Activated T-cell treated with anti-CD3 and anti-CD28 coated beads, Interleukin-2, amount 50 U/mL, for 4 hours (primary cell): ENCODE results near the gene PRDX2. TPM values are rescaled to one million over a fixed set of nuclear protein-coding genes. Genes with fewer than 3 reads are reported as not detected.

ENCODE experiments used
- ATAC-seq, 2 donors: fragments of 200-7000 bp; cut with Tn5 transposase; one replicate each; pipeline ENCODE4 v1.10.0; 2021
- DNase-seq: peaks from one replicate; pipeline ENCODE4 v3.0.0-alpha.2; 2020
- H3K27me3 Mint-ChIP-seq: one replicate; pipeline ENCODE4 v1.8.0; 2021; ENCODE audit warnings: low read depth, mixed read lengths
- H3K36me3 Mint-ChIP-seq: one replicate; pipeline ENCODE4 v1.8.0; 2022; ENCODE audit warnings: mixed read lengths; ENCODE audit not compliant: insufficient read depth
- H3K4me1 Mint-ChIP-seq: one replicate; pipeline ENCODE4 v1.8.0; 2021; ENCODE audit warnings: low read depth, mixed read lengths
- H3K4me3 Mint-ChIP-seq: one replicate; pipeline ENCODE4 v1.8.0; 2021; ENCODE audit warnings: mild to moderate bottlenecking, moderate library complexity, mixed read lengths
- H3K9me3 Mint-ChIP-seq: one replicate; pipeline ENCODE4 v1.8.0; 2021; ENCODE audit warnings: mixed read lengths
- total RNA-seq, 3 donors: library from RNA; stranded (reverse); gene quantifications; one replicate each; pipeline ENCODE4 v1.2.1, GENCODE V29; 2021

Gene PRDX2
- total RNA-seq, 3 donors from 2014 or later: 185 to 224 (median 211) TPM

GRCh38 chr19:12783291-12783848 is 18.2 kb downstream of the PRDX2 start:
- no peaks in the 10 kb centered on the region for H3K36me3 Mint-ChIP-seq
- H3K4me3 Mint-ChIP-seq: peak overlapping the region; percentile 67
- ATAC-seq (peak; percentile 23 to 34), DNase-seq (no peak)
- no peaks in the 10 kb centered on the region for H3K9me3 Mint-ChIP-seq
- no peaks in the 10 kb centered on the region for H3K27me3 Mint-ChIP-seq
- H3K4me1 Mint-ChIP-seq: peaks cover 38% of the 10 kb centered on the region

DNA sequence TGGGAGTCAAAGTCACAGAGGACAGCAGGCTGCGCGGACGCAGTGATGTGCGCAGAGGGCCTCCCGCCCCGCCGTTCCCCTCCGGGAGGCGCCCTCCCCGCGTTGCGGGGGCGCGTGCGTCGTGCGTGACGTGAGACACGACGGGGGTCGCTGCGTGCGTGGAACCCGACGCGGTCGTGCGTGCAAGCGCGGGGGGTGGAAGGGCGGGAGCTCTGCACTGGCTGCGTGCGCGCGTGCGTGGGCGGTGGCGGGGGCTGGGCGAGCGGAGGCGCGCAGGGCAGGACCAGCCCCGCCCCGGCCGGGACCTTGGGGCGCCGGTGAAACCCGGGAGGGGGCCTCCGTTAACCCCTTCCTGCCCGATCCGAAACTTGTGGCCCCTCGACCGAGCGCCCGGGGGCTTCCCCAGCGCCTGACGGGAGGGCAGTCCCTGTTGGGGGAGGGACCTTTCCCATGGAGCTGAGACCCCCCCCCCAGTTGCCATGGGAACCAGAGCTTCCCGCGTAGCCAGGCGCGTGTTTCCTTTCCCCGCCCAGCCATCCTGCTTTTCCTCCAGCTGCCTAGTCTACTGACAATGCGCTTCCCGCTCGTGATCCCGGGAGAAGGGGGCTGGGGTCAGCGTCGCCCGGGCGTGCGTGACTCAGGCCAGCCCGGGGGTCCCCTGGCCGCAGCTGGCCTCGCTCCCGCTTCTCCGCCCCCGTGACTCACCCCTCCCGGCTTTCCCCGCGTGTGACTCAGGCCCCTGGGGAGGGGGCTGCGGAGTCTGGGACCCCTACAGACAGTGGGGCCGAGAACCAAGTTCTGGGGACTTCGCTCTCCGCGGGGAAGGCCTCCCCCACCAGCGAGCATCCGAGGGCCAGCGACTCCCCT is 18.9 kb downstream of the PRDX2 start:
- Mint-ChIP-seq H3K27me3 (no peaks in the 10 kb centered on the region), H3K36me3 (no peaks in the 10 kb centered on the region), H3K4me1 (peaks cover 38% of the 10 kb centered on the region), H3K9me3 (no peaks in the 10 kb centered on the region), H3K4me3 (peak overlapping the region; percentile 87)
- ATAC-seq: peak; percentile 58
- DNase-seq: peak; percentile 94

- H3K27me3 Mint-ChIP-seq: no peaks in the 10 kb centered on the region
- ATAC-seq (peak in 1 of 2 donors; percentile 8), DNase-seq (no peak)
- peak overlapping the region; percentile 87 for H3K4me3 Mint-ChIP-seq
- H3K4me1 Mint-ChIP-seq: peaks cover 42% of the 10 kb centered on the region
- no peaks in the 10 kb centered on the region for H3K9me3 Mint-ChIP-seq
- H3K36me3 Mint-ChIP-seq: no peaks in the 10 kb centered on the region
Measured at GRCh38 chr19:12782174-12782423, 19.5 kb downstream of the PRDX2 start.

GRCh38 chr19:12779162-12779993 is 22.2 kb downstream of the PRDX2 start:
- no peaks in the 10 kb centered on the region for H3K27me3 Mint-ChIP-seq
- peaks cover 38% of the 10 kb centered on the region for H3K4me1 Mint-ChIP-seq
- no peak for DNase-seq
- no peaks in the 10 kb centered on the region for H3K36me3 Mint-ChIP-seq
- H3K9me3 Mint-ChIP-seq: no peaks in the 10 kb centered on the region
- peak overlapping the region; percentile 35 for H3K4me3 Mint-ChIP-seq
- no peak for ATAC-seq

GRCh38 chr19:12778905-12779161 is 22.8 kb downstream of the PRDX2 start:
- peaks cover 38% of the 10 kb centered on the region for H3K4me1 Mint-ChIP-seq

GRCh38 chr19:12778017-12778904 is 23.3 kb downstream of the PRDX2 start:
- H3K9me3 Mint-ChIP-seq: no peaks in the 10 kb centered on the region
- peaks cover 36% of the 10 kb centered on the region for H3K4me1 Mint-ChIP-seq
- no peaks in the 10 kb centered on the region for H3K36me3 Mint-ChIP-seq
- peak; percentile 4 to 13 for ATAC-seq
- H3K4me3 Mint-ChIP-seq: peak overlapping the region; percentile 83
- H3K27me3 Mint-ChIP-seq: no peaks in the 10 kb centered on the region
- DNase-seq: no peak

More at GRCh38 chr19:12778905-12779161, 22.8 kb downstream of the PRDX2 start:
- H3K9me3 Mint-ChIP-seq: no peaks in the 10 kb centered on the region
- DNase-seq (no peak), ATAC-seq (no peak)
- peak overlapping the region; percentile 83 for H3K4me3 Mint-ChIP-seq
- H3K36me3 Mint-ChIP-seq: no peaks in the 10 kb centered on the region
- H3K27me3 Mint-ChIP-seq: no peaks in the 10 kb centered on the region

GRCh38 chr19:12777217-12778016 is 24.2 kb downstream of the PRDX2 start:
- H3K27me3 Mint-ChIP-seq: no peaks in the 10 kb centered on the region
- no peaks in the 10 kb centered on the region for H3K9me3 Mint-ChIP-seq
- peak overlapping the region; percentile 83 for H3K4me3 Mint-ChIP-seq
- no peaks in the 10 kb centered on the region for H3K36me3 Mint-ChIP-seq
- H3K4me1 Mint-ChIP-seq: peaks cover 36% of the 10 kb centered on the region
- DNase-seq (peak; percentile 82), ATAC-seq (peak; percentile 47 to 48)

GRCh38 chr19:12774588-12775555 is 26.7 kb downstream of the PRDX2 start, which contains the start of gene HOOK2:
Gene HOOK2, minus strand, starts transcription at chr19:12775552. Its CDS starts 103 bp downstream, at chr19:12775449.
- Mint-ChIP-seq H3K9me3 (no peaks in the 10 kb centered on the region), H3K36me3 (no peaks in the 10 kb centered on the region), H3K4me1 (peaks cover 26% of the 10 kb centered on the region), H3K27me3 (no peaks in the 10 kb centered on the region), H3K4me3 (peak within 1 kb of the TSS; percentile 79)
- DNase-seq (peak; percentile 44), ATAC-seq (peak in 1 of 2 donors; percentile 1)

GRCh38 chr19:12773571-12773970 is 28.0 kb downstream of the PRDX2 start:
- H3K4me1 Mint-ChIP-seq: peaks cover 16% of the 10 kb centered on the region
- no peaks in the 10 kb centered on the region for H3K27me3 Mint-ChIP-seq
- H3K9me3 Mint-ChIP-seq: no peaks in the 10 kb centered on the region
- no peaks in the 10 kb centered on the region for H3K36me3 Mint-ChIP-seq
- H3K4me3 Mint-ChIP-seq: peak overlapping the region; percentile 48
- no peak for ATAC-seq
- no peak for DNase-seq

DNA sequence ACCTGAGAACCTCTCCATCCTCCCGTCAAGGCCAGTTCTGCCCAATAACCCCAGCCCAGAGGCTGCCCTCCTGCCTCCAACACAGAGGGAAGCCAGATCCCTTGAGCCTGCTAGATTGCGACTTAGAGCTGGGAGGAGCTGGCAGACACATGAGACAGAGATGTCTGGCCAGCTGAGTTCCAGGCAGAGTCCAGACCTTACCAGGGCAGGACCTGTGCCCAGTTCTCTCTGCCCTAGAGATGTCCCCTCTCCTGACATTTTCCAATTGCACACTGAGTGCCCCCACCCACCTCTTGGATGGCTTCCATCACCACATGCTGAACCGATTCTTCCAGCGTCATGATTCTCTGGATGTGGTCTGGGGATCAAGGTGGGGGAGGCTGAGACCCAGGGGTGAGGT is 29.3 kb downstream of the PRDX2 start:
- no peaks in the 10 kb centered on the region for H3K9me3 Mint-ChIP-seq
- ATAC-seq (no peak), DNase-seq (no peak)
- no peaks in the 10 kb centered on the region for H3K36me3 Mint-ChIP-seq
- no peaks in the 10 kb centered on the region for H3K27me3 Mint-ChIP-seq
- H3K4me1 Mint-ChIP-seq: peaks cover 7% of the 10 kb centered on the region
- H3K4me3 Mint-ChIP-seq: no peak overlapping the region

DNA sequence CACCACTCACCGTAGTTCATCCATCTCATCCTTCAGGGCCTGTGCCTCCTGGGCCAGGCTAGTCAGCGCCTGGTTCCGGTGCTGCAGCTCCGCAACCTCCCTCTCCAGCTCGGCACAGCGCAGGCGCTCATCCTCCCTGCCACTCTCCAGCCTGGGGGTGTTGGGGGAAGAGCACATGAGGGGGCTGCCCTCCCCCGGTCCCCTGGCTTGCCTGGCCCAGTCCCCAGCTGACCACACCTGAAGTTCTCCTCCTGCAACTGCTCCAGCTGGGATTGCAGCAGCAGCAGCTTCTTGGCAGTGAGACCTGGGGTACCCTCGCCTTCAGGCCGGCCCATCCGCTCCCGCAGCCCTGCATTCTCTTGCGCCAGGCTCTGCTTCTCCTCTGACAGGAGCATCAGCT is 30.7 kb downstream of the PRDX2 start:
- no peaks in the 10 kb centered on the region for H3K27me3 Mint-ChIP-seq
- peaks cover 5% of the 10 kb centered on the region for H3K4me1 Mint-ChIP-seq
- no peak overlapping the region for H3K4me3 Mint-ChIP-seq
- DNase-seq: no peak
- no peaks in the 10 kb centered on the region for H3K9me3 Mint-ChIP-seq
- ATAC-seq: no peak
- no peaks in the 10 kb centered on the region for H3K36me3 Mint-ChIP-seq

GRCh38 chr19:12769689-12770088 is 31.9 kb downstream of the PRDX2 start:
- peak; percentile 59 for DNase-seq
- H3K27me3 Mint-ChIP-seq: no peaks in the 10 kb centered on the region
- H3K9me3 Mint-ChIP-seq: no peaks in the 10 kb centered on the region
- peak overlapping the region; percentile 13 for H3K4me3 Mint-ChIP-seq
- ATAC-seq: peak; percentile 73 to 77
- H3K36me3 Mint-ChIP-seq: no peaks in the 10 kb centered on the region
- H3K4me1 Mint-ChIP-seq: peaks cover 5% of the 10 kb centered on the region
